Cardiac septum (tissue), 1 donor: ENCODE results near the gene TMEM163. TPM values are rescaled to one million over a fixed set of nuclear protein-coding genes. Genes with fewer than 3 reads are reported as not detected.
"Not testable (repeated sequence)": the region's sequence is repeated elsewhere in the genome, so short reads cannot be mapped to it uniquely, and the experiment has no call there.

ENCODE experiments used
- DNase-seq: peaks from one replicate; pipeline ENCODE4 v3.0.0-alpha.2; 2020; ENCODE audit warnings: low spot score
- intact Hi-C: fragments of 100-400 bp; cut with DNase I; formaldehyde crosslinking; loops from one replicate; pipeline ENCODE4 v1.14.0; 2022
- total RNA-seq: library from RNA; stranded (reverse); fragmentation: NEBNext Ultra II Directional; extraction: Animal tissue kit (Norgen Biotek cat#: 25700); gene quantifications from one replicate; pipeline ENCODE4 v1.2.1, GENCODE V29; 2021
- donor health status: DM: no; HTN: no; CAD: no.

Gene TMEM163
- total RNA-seq, 1 donor from 2014 or later: 0.38 TPM

DNA sequence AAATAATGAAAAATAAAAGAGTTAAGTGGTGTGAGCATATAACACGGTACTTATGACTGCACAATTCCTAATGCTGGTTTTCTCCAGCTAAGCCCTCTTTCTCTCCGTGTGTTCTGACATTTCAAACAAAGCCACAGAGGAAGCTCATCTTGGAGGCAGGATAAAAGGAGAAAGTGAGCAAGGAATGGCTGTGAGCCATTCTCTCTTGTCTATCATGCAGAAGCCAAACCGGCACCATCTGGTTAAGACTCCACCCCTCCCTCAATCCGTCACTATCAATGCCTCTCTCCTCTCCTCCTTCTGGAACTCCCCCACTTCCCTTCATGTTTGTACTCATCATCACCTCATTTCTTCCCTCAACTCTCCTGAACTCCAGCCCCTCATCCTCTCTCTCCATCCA is 210.4 kb downstream of the TMEM163 start:
- intact Hi-C loops: no loop called here

GRCh38 chr2:134507697-134508096 is 211.1 kb downstream of the TMEM163 start:
- intact Hi-C loops: no loop called here
- no peak for DNase-seq

More for the DNA sequence above, 210.4 kb downstream of the TMEM163 start:
- DNase-seq: no peak

GRCh38 chr2:134507159-134507558 is 211.6 kb downstream of the TMEM163 start:
- DNase-seq, intact Hi-C loops: not testable (repeated sequence)

DNA sequence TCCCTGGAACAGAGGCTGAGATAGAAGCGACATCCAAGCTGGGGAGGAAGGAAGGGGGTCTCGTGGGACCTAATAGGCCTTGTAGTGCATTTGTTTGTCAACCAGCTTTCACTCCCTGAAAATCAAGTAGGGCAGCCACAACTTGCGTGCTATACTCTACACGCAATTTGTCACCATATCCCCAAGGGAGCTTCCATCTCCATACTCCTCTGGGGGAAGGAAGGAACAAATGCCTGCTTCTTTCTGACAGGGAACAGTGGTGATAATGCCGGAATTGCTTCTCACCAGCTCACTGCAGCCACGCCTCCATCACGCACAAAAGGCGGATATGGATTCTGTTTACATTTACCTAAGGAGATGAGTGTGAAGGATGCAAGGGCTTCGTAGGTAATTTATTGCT is 213.4 kb downstream of the TMEM163 start:
- intact Hi-C loops: no loop called here
- DNase-seq: peak; percentile 7

GRCh38 chr2:134504586-134505336 is 214.0 kb downstream of the TMEM163 start:
- peak; percentile 35 for DNase-seq
- intact Hi-C loops: no loop called here

GRCh38 chr2:134502104-134502503 is 216.7 kb downstream of the TMEM163 start:
- no peak for DNase-seq
- intact Hi-C loops: no loop called here

GRCh38 chr2:134501476-134502091 is 217.2 kb downstream of the TMEM163 start:
- intact Hi-C loops: no loop called here
- DNase-seq: no peak

GRCh38 chr2:134500211-134500935 is 218.4 kb downstream of the TMEM163 start:
- DNase-seq: peak; percentile 57
- intact Hi-C loops: no loop called here

DNA sequence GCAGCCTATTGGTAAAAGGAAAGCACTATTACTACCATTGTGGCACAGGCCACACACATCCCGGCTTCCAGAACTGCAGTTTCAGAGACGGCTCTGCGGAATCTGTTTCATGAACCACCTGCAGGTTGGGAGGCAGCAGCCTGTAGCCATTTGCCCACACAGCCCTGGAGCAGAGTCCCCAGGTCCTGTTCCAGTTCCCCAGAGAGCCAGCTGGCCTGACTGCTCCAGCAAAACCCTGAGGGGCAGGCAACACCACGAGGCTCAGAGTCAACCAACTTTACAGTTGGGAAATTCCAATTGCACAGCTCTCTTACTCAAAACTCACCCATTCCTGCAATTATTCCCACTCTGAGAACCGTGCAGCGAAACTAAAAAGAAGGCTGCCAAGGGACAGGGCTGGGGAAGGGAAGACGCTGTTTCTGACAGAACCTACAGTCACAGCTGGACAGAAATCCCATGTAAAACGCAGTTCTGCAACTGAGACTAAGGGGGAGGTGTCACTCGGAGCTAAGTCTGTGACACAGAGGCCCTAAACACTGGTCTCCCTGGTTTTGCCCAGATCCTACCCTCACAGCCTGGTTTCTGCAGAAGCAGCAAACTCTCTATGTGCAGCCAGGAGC is 219.4 kb downstream of the TMEM163 start:
- peak; percentile 44 for DNase-seq

GRCh38 chr2:134498654-134499053 is 220.1 kb downstream of the TMEM163 start:
- DNase-seq: peak; percentile 63

More for the DNA sequence above, 219.4 kb downstream of the TMEM163 start:
- intact Hi-C loops: no loop called here

DNA sequence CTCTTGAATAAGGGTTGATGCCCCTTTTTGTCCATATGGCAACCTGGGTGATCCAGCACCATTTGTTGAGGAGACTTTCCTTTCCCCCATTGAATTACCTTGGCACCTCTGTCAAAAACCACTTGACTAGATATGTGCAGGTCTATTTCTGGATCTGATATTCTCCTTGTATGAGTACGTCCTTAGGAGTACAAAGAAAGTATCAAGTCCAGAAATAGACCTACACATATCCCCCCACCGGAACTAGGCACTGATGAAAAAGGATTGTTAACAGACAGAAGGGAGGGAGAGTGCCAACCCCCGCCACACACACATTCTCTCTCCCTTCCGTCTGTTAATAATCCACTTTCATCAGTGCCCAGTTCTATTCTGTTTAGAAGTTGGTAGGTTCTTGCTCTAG is 225.0 kb downstream of the TMEM163 start:
- peak; percentile 19 for DNase-seq
- intact Hi-C loops: no loop called here

More at GRCh38 chr2:134498654-134499053, 220.1 kb downstream of the TMEM163 start:
- intact Hi-C loops: no loop called here

DNA sequence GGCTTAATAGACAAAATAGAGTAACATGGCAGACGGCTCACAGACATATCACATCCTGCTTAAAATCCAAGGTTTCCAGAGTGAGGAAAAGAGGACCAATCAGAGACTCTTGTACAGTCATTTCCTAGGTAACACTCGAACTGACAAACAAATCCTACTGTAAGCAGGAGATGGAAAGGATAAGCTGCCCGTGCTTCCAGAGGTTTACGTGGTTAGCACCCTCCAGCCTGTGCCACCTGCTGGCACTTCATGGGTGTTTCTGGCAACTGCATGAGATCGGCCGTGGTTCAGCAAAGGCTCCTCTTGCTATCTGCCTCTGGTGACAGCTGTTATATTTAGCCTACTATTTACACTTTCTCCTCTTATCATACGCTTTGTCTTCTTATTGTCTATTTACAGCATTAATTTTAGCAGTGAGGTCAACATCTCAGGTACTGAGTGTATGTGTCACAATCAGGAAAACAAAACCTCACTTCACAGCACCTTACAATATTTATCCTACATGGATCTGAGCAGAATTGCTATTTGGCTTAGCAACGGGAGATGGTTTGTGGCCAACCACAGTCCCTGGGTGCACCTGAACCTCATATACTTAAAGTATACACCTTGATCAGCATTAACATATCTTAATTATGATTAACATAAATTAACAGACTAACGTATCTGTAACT is 226.9 kb downstream of the TMEM163 start:
- DNase-seq: peak; percentile 38
- intact Hi-C loops: no loop called here

DNA sequence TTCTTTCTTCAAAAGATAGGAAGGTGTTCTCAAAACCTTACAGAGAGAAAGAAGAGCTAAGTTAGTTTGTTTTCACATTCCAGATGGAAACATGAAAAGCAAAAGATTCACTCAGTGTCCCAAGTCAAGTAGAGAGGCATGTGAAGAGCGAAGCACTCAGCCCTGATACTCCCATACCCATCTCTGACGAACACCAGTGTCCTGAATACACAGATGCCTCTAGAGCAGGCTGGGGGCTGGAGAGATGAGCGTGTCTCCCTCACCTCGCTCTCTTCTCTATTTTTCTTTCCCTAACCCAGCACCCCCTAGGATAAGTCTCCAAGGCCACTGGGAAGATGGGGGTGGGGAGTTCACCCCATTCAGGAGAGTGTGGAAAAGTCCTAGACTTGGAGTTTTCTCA is 227.8 kb downstream of the TMEM163 start:
- DNase-seq: peak; percentile 10
- intact Hi-C loops: no loop called here

GRCh38 chr2:134490559-134490958 is 228.2 kb downstream of the TMEM163 start:
- intact Hi-C loops: no loop called here
- DNase-seq: peak; percentile 38

- intact Hi-C loops: no loop called here
- DNase-seq: peak; percentile 63
Measured at GRCh38 chr2:134489732-134490384, 228.9 kb downstream of the TMEM163 start.

DNA sequence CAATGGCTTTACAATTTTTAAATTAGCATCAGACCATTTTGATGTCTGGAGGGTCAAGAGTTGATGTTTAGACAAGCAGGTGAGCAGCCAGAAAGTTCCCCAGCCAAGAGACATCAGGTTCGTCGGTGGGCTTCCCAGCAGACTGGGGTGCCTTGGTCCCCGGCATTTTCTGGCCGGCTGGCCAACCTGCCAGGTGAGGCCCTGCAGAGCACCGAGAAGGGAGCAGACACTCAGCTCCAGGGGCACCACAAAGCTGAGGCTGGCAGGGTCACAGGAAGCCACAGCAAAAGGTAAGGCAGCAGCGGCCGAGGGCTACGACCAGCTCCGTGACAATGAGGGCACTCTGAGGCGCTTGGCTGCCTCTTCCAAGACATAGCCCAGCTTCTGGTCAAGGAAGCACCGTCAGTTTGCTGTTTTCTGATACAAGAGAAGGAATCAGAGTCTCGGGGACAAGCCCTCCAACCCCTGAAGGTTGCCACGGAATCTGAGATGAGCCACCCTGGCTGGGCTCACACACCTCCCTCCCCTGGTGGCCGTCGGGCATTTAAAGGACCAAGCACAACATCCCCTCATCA is 235.9 kb downstream of the TMEM163 start:
- peak; percentile 70 for DNase-seq
- intact Hi-C loops: no loop called here

DNA sequence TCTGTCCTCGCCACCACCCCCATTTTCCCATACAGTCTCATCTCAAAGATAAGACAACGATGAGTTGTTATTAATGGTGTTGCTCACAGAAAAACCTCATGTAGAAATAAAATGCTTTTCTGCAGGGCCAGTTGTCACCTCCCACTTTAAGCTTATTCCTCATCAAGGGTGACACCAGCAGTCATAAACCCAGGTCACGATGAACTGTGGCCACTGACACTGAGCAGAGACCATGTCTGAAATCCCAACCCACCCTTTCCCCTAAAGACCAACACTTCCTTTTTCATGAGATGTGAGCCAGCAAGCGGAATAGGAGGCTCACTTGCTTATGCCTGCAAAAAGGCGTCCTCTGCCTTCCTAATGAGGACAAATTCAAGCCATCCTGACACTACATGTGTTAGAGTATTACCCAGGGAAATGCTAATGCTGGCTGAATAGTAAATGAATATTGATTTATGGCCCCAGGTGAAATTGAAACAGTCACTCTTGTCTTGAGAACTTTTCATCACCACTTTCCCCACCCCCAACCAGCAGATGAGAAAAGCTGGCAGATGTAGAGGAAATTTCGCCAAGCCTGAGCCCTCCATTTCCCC is 236.6 kb downstream of the TMEM163 start:
- intact Hi-C loops: no loop called here
- DNase-seq: peak; percentile 38

GRCh38 chr2:134479696-134480330 is 239.0 kb downstream of the TMEM163 start:
- intact Hi-C loops: no loop called here

More at GRCh38 chr2:134479696-134480330, 239.0 kb downstream of the TMEM163 start:
- DNase-seq: peak; percentile 29
